K562 (cell line): ENCODE data around the gene PTAFR. TPM values are rescaled to one million over a fixed set of nuclear protein-coding genes. Genes with fewer than 3 reads are reported as not detected.

Experiments used
- ATAC-seq: fragments of 200-7000 bp; cut with Tn5 transposase; 3 replicates; pipeline ENCODE4 v1.9.1; 2020; ENCODE audit warnings: moderate library complexity
- BruUV-seq: library from RNA; stranded (reverse); fragments of 400-500 nt; replicated peaks from 2 replicates; lab custom pipeline; 2021; lab: Mats Ljungman, UMichigan
- CTCF ChIA-PET: fragments of 300-600 bp; formaldehyde crosslinking; extraction: SDS; loops from one replicate; lab custom pipeline; 2021; ENCODE audit warnings: low intra/inter-chr PET ratio; lab: Yijun Ruan, JAX
- POLR2A ChIA-PET: fragments of 300-600, 350-650 bp; sonication (Branson Sonifier 250); formaldehyde crosslinking; extraction: SDS; loops from one replicate; lab custom pipeline; 2021; ENCODE audit warnings: antibody characterized with exemption, inconsistent platforms; lab: Yijun Ruan, JAX
- DNase-seq, 4 experiments: peaks; one replicate each; pipeline versions ENCODE4 v3.0.0 to v3.0.0-alpha.2; 2011 to 2018; ENCODE audit warnings: low spot score in 3 of 4, mixed read lengths in 3 of 4; ENCODE audit errors: extremely low read depth in 1 of 4
- FAIRE-seq: peaks from 2 replicates; lab custom pipeline; 2011; peaks lifted over from hg19 to GRCh38; lab: Jason Lieb, UNC
- H2AFZ ChIP-seq: 2 replicates; pipeline ENCODE4 v1.6.0; 2011; ENCODE audit warnings: low read depth, low read length, control low read depth, inconsistent platforms
- H3K27ac ChIP-seq: fragments of 200-600 bp; 3 replicates; pipeline ENCODE4 v1.8.0; 2011; ENCODE audit warnings: low read depth, mild to moderate bottlenecking, control low read depth, inconsistent platforms, low read length, moderate library complexity, mixed read lengths; ENCODE audit errors: extremely low read depth
- H3K27me3 ChIP-seq, 2 experiments: fragments of 300-600 bp in 1 of 2; 2 replicates in 1 of 2; 3 replicates in 1 of 2; pipeline versions ENCODE4 v1.6.0 to v1.8.0; 2011; ENCODE audit warnings: inconsistent platforms in 2 of 2, low read length in 2 of 2, mild to moderate bottlenecking in 1 of 2, mixed read lengths in 1 of 2, moderate library complexity in 1 of 2; ENCODE audit not compliant: control insufficient read depth in 2 of 2, insufficient read depth in 2 of 2
- H3K36me3 ChIP-seq: fragments of 300-600 bp; 3 replicates; pipeline ENCODE4 v1.8.0; 2011; ENCODE audit warnings: mild to moderate bottlenecking, low read length, inconsistent platforms; ENCODE audit not compliant: control insufficient read depth, insufficient read depth
- H3K4me1 ChIP-seq, 2 experiments: fragments of 200-600 bp in 1 of 2; replicated peaks in 1 of 2; 2 replicates in 1 of 2; 3 replicates in 1 of 2; pipeline versions ENCODE4 v1.5.1 to v1.8.0; 2011; ENCODE audit warnings: inconsistent platforms in 2 of 2, low read length in 2 of 2, mild to moderate bottlenecking in 1 of 2, mixed read lengths in 1 of 2, moderate library complexity in 1 of 2; ENCODE audit not compliant: control insufficient read depth in 2 of 2, insufficient read depth in 2 of 2
- H3K4me2 ChIP-seq: 2 replicates; pipeline ENCODE4 v1.6.1; 2011; ENCODE audit warnings: low read length, control low read depth, inconsistent platforms, mixed read lengths; ENCODE audit not compliant: insufficient read depth
- H3K4me3 ChIP-seq: fragments of 200-600 bp; sonication (generic), shearing (Covaris generic); 2 replicates; pipeline ENCODE4 v1.5.1; 2016; ENCODE audit warnings: control low read depth, inconsistent platforms
- H3K79me2 ChIP-seq: fragments of 200-600 bp; 3 replicates; pipeline ENCODE4 v1.8.0; 2011; ENCODE audit warnings: low read length, inconsistent platforms; ENCODE audit not compliant: control insufficient read depth, insufficient read depth
- H3K9ac ChIP-seq, 2 experiments: 2 replicates each; pipeline versions ENCODE4 v1.6.0 to v1.6.1; 2011; ENCODE audit warnings: low read depth in 2 of 2, low read length in 2 of 2, control low read depth in 1 of 2, inconsistent platforms in 1 of 2, mild to moderate bottlenecking in 1 of 2, mixed read lengths in 1 of 2; ENCODE audit not compliant: insufficient read depth in 1 of 2
- H3K9me1 ChIP-seq: one replicate; pipeline ENCODE4 v1.6.0; 2011; ENCODE audit warnings: inconsistent platforms, mild to moderate bottlenecking, low read length, moderate library complexity; ENCODE audit not compliant: control insufficient read depth, insufficient read depth
- H3K9me3 ChIP-seq: replicated peaks from 2 replicates; pipeline ENCODE4 v1.5.1; 2011; ENCODE audit warnings: low read depth, low read length, inconsistent platforms; ENCODE audit not compliant: control insufficient read depth, insufficient read depth
- H4K20me1 ChIP-seq: replicated peaks from 2 replicates; pipeline ENCODE4 v1.6.1; 2011; ENCODE audit warnings: low read length, inconsistent platforms, mixed read lengths; ENCODE audit not compliant: control insufficient read depth, insufficient read depth
- CHAMP1 ChIP-seq: fragments of 450-650 bp; IDR thresholded peaks from 2 replicates; pipeline ENCODE4 v1.6.1; 2016; ENCODE audit warnings: mild to moderate bottlenecking
- CHD1 ChIP-seq: fragments of 200-600 bp; sonication (generic); IDR thresholded peaks from one replicate; pipeline ENCODE4 v1.6.1; 2012; ENCODE audit warnings: mild to moderate bottlenecking, moderate library complexity, low read length, inconsistent platforms
- CHD4 ChIP-seq: fragments of 200-600 bp; sonication (generic); IDR thresholded peaks from 3 replicates; pipeline ENCODE4 v1.6.1; 2012; ENCODE audit warnings: low read depth, mild to moderate bottlenecking, mixed read lengths, low read length, inconsistent platforms; ENCODE audit not compliant: insufficient read depth, insufficient replicate concordance, poor library complexity, severe bottlenecking
- LEF1 ChIP-seq: fragments of 450-650 bp; IDR thresholded peaks from 2 replicates; pipeline ENCODE4 v1.6.1; 2016; ENCODE audit warnings: mild to moderate bottlenecking
- MYC ChIP-seq, 2 experiments: fragments of 250-450 bp in 1 of 2; sonication (Bioruptor Pico) in 1 of 2; IDR thresholded peaks; 2 replicates each; pipeline versions ENCODE4 v1.5.1 to v1.6.1; 2012 to 2021; ENCODE audit warnings: low read depth in 2 of 2, borderline replicate concordance in 1 of 2, improper control_type of control experiment in 1 of 2, low read length in 1 of 2, mild to moderate bottlenecking in 1 of 2, moderate library complexity in 1 of 2
- NEUROD1 ChIP-seq: fragments of 150-350 bp; IDR thresholded peaks from 2 replicates; pipeline ENCODE4 v1.6.1; 2014; ENCODE audit warnings: borderline replicate concordance, low read length, low read depth; ENCODE audit not compliant: partially characterized antibody
- PRDM10 ChIP-seq: fragments of 450-650 bp; IDR thresholded peaks from 2 replicates; pipeline ENCODE4 v1.6.1; 2018; ENCODE audit not compliant: partially characterized antibody
- RFX5 ChIP-seq: IDR thresholded peaks from 2 replicates; pipeline ENCODE4 v1.6.1; 2011; ENCODE audit warnings: low read depth, mild to moderate bottlenecking, improper control_type of control experiment, low read length
- SMARCC2 ChIP-seq: fragments of 450-650 bp; IDR thresholded peaks from 2 replicates; pipeline ENCODE4 v1.6.1; 2017; ENCODE audit warnings: antibody characterized with exemption, moderate library complexity, mild to moderate bottlenecking, low read depth
- TOE1 ChIP-seq, 2 experiments: fragments of 450-650 bp in 1 of 2; sonication (generic) in 1 of 2; formaldehyde crosslinking in 1 of 2; IDR thresholded peaks; 2 replicates each; pipeline versions ENCODE4 v1.7.1 to v1.8.0; 2016 to 2022; ENCODE audit warnings: borderline replicate concordance in 2 of 2, mild to moderate bottlenecking in 2 of 2, antibody characterized with exemption in 1 of 2, inconsistent platforms in 1 of 2, low read depth in 1 of 2, missing genetic modification reagents in 1 of 2, moderate library complexity in 1 of 2
- TRIM24 ChIP-seq, 2 experiments: fragments of 450-650 bp; IDR thresholded peaks; 2 replicates each; pipeline ENCODE4 v1.6.1; 2016
- whole genome bisulfite sequencing: fragments of 100-300 bp; shearing (Covaris generic); methylation state at CpG from one replicate; pipeline ENCODE4 v1.1.6; 2016; ENCODE audit warnings: low coverage, mixed read lengths; ENCODE audit not compliant: insufficient coverage; ENCODE audit errors: missing lambda C conversion rate; 5-methylcytosine and 5-hydroxymethylcytosine counted together
- in situ Hi-C: fragments of 300-500 bp; cut with MboI; formaldehyde crosslinking; loops from 4 replicates; pipeline ENCODE4 v1.15.0; 2018; ENCODE audit warnings: inconsistent platforms, mixed read lengths
- intact Hi-C: fragments of 100-400 bp; cut with micrococcal nuclease; formaldehyde crosslinking; loops from 2 replicates; pipeline ENCODE4 v1.14.2; 2022
- polyA plus RNA-seq, 8 experiments: library from polyadenylated mRNA; depleted of rRNA in 4 of 8; stranded (reverse) in 5 of 8; unstranded in 3 of 8; fragments of >200 nt; fragmentation: Nextera tagmentation in 2 of 8; fragmentation: Illumina TruSeq in 1 of 8; extraction: Ambion mirVana in 2 of 8; extraction: Trizol in 1 of 8; gene quantifications; 2 replicates each; pipeline versions ENCODE4 v1.2.1 to v1.2.3, GENCODE V29; 2011 to 2014; ENCODE audit warnings: inconsistent platforms in 1 of 8, missing spikeins in 1 of 8
- total RNA-seq, 7 experiments: library from RNA; depleted of rRNA in 6 of 7; stranded (reverse); fragments of >200 nt in 6 of 7; fragmentation: Illumina TruSeq in 2 of 7; extraction: Trizol in 2 of 7; gene quantifications; 2 replicates each; pipeline versions ENCODE4 v1.2.1 to v1.2.3, GENCODE V29; 2011 to 2021; ENCODE audit warnings: low replicate concordance in 1 of 7

Gene PTAFR
- total and polyA plus RNA-seq, 9 of the 15 experiments (the other 6 are each of a cell fraction or from before 2014, with no cell fraction given): 0.15 to 0.55 (median 0.40) TPM; not detected in 1

GRCh38 chr1:28112388-28113241 lies 63.9 kb downstream of the PTAFR start:
- POLR2A ChIA-PET: interaction anchor here (0.6 to 2.3 kb wide), 7 partner anchors 10 to 530 kb away, joined by 3 to 10 read pairs (median 3); partner anchors contain the start of genes EYA3 and TAF12
- 9% methylated on average over 5 of the region's 5 CpGs for WGBS
- H3K27ac ChIP-seq: peak overlapping the region; percentile 59
- H3K4me3 ChIP-seq: no peak overlapping the region
- peak overlapping the region; percentile 95 for H2AFZ ChIP-seq
- no peaks in the 10 kb centered on the region for H3K9me1 ChIP-seq
- peaks cover 4 to 18% of the 10 kb centered on the region in 2 experiments; a peak in 3 of 5 replicates for H3K4me1 ChIP-seq
- CTCF ChIA-PET: no interaction called here
- H3K36me3 ChIP-seq: no peaks in the 10 kb centered on the region
- FAIRE-seq (no peak), ATAC-seq (peak; percentile 94), DNase-seq (peak; percentile 57 to 83 (median 64))
- intact Hi-C loops: loop anchor here (1.0 kb wide), 1 partner anchor 21 kb away; no protein-coding TSS in a partner anchor
- H4K20me1 ChIP-seq: no peaks in the 10 kb centered on the region
- no peaks in the 10 kb centered on the region for H3K9me3 ChIP-seq
- no peaks in the 10 kb centered on the region for H3K27me3 ChIP-seq
- in situ Hi-C loops: no loop called here
- BruUV-seq: no TSS peak
- H3K79me2 ChIP-seq: no peaks in the 10 kb centered on the region
- peak overlapping the region; percentile 70 for H3K4me2 ChIP-seq
- H3K9ac ChIP-seq: no peak overlapping the region
- TF ChIP-seq MYC (IDR thresholded peaks at IDR 0.05; ENCODE audit: low read depth, low read length) (peak; percentile 57; the same call in 1 of the 2 replicates), MYC (CRISPR knock-in tag; IDR thresholded peaks at IDR 0.05; ENCODE audit: borderline replicate concordance, low read depth) (no peak), NEUROD1 (peak; percentile 46), RFX5 (no peak), CHD1 (no peak), LEF1 (peak; percentile 71; the same call in 1 of the 2 replicates), TOE1 (IDR thresholded peaks at IDR 0.05; ENCODE audit: borderline replicate concordance) (0 out of 2 replicates have a peak, but pooled peaks have one; percentile 39), TOE1 (CRISPR knock-in tag; IDR thresholded peaks at IDR 0.05; ENCODE audit: borderline replicate concordance, low read depth) (no peak), CHAMP1 (0 out of 2 replicates have a peak, but pooled peaks have one; percentile 61), CHD4 (peak; percentile 37), SMARCC2 (peak; percentile 29; the same call in 1 of the 2 replicates), PRDM10 (peak; percentile 36), TRIM24 (IDR thresholded peaks at IDR 0.05) (peak in 1 of 2 experiments; percentile 74; a peak in 1 of 4 replicates)
